Activated T-cell treated with anti-CD3 and anti-CD28 coated beads for 48 hours (primary cell): ENCODE data around the gene MMP15.
"Not testable (repeated sequence)": the region's sequence is repeated elsewhere in the genome, so short reads cannot be mapped to it uniquely, and the experiment has no call there.

ENCODE experiments used
- DNase-seq: peaks from one replicate; pipeline ENCODE4 v3.0.0-alpha.2; 2020; ENCODE audit warnings: low read depth

Gene MMP15

DNA sequence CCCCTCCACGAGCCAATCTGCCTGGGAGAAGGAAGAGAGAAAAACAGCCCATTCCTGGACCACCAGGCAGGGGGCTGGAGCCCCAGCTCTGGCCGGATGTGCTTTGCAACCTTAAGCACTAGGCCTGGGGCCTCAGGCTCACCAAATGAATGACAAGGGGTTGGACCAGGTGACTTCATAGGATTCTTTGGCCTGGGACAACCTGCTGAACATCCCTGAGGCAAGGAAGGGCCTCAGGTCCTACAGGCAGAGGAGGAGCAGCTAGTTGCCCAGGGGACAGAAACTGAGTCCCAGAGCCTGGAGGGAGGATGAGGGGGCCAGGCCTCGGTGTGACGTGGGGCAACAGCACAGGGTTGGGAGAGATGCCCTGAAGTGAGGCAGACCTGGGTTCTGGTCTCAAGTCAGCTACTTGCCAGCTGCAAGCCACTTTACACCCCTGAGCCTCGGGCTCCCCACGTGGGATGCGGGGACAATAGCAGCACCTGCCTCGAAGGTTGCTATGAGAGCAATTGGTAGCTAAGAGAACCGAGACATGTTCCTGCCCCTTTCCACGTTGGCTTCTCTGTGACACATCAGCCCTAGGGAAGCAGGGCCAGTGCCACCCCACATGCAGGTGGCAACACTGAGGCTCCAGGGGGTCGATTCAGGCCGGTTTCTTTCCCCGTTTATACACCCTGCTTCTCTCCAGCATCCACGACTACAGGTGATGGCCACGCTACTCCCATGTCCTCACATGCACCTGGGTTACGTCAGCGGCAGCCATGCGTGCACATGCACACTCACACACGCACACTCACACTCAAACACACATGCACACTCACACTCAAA, 61.0 kb downstream of the MMP15 start:
- no peak for DNase-seq

DNA sequence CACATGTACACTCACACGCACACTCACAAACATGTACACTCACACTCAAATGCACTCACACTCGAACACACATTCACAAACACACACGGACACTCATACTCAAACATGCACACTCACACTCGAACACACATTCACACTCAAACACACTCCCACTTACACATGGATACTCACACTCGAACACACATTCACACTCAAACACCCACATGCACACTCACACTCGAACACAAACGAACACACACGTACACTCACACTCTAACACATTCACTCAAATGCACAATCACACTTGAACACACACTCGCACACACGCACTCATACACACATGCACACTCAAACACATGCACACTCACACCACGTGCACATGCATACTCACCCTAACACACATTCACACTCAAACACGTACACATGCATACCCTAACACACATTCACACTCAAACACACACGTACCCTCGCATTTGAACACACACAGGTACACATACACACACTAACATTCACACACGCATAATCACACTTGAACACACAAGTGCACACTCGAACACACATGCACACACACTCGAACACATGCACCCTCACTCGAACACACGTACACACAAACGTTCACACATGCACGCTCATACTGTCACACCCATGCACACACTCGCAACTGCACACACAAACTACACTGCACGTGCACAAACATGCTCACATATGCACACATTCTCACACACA, 61.8 kb downstream of the MMP15 start:
- no peak for DNase-seq

DNA sequence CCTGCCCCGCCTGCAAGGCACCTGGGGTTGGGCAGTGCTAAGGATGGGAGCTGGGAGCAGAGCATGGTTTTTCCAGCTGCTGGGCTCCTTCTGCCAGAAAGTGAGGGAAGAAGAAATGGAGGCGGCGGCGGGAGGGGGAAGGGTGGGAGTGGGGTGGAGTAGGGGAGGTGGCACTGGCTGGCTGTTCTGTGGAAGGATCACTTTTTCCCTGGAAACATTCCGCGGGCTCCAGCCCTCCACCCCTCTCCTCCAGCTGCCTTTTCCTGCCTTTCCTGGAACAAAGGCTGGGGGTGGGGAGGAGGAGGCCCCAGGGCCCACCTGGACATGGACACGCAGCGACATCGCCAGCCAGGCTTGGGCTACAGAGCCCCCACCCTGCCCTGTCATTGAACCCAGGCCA, 62.5 kb downstream of the MMP15 start:
- no peak for DNase-seq

GRCh38 chr16:58090396-58090795, 64.8 kb downstream of the MMP15 start:
- not testable (repeated sequence) for DNase-seq

GRCh38 chr16:58094026-58094425, 68.5 kb downstream of the MMP15 start:
- DNase-seq, result no peak

DNA sequence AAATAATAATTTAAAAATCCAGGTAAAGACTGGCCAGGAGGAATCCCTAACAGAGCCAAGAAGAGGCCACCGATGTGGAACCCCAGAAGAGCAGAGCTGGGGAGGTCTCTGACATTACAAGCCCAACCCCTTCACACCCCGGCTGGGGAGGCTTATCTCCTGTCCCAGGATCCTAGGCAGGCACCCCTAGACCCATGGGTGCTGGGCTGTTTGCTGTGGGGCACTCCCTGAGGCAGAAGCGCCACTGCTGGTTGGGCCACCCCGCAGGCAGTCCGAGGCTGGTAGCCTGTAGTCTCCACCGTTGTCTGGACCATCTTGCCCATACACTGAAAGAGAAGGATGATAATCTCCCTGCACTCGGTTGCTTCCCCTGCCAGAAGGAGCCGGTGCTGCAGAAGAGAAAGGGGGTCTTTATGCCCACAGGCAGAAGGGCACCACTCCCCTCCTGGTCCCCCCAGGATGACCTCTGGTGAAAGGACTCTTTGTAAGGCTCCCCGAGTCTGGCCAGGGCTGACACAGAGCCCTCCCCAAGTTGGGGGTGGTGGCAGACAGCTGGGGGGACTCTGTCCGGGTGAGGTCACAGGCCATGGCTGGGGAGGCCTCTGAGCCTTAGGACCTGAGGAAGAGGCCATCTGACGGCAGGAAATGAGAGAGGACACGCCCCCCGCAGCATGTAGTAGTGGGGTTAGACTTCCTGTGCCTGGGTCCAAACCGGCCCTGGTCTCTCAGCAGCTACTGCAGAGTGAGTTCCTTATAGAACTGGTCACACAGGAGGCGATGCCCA, 69.4 kb downstream of the MMP15 start:
- no peak for DNase-seq

DNA sequence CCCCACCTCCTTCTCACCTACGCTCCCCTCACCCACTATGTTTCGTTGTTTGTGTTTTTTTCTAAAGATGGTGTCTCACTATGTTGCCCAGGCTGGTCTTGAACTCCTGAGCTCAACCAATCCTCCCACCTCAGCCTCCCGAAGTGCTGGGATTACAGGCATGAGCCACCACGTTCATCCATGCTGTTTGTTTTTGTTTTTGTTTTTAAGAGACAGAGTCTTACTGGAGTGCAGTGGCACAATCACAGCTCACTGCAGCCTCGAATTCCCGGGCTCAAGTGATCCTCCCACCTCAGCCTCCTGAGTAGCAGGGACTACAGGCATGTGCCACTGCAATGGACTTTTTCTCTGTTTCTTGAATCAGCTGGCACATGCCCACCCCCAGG, 70.0 kb downstream of the MMP15 start:
- not testable (repeated sequence) for DNase-seq

GRCh38 chr16:58096249-58096648, 70.7 kb downstream of the MMP15 start:
- DNase-seq, result no peak
